GM12872 (cell line): ENCODE results near the gene EVA1C.

Experiments used
- CTCF ChIP-seq: IDR thresholded peaks from 3 replicates; pipeline ENCODE4 v1.5.1; 2011; ENCODE audit warnings: low read depth, mild to moderate bottlenecking, low read length, moderate library complexity; ENCODE audit not compliant: insufficient read depth

EVA1C gene

GRCh38 chr21:32455548-32455947 is 43.0 kb downstream of the EVA1C start:
- TF ChIP-seq CTCF, result no peak

GRCh38 chr21:32456497-32456918 is 44.0 kb downstream of the EVA1C start:
- no peak for TF ChIP-seq CTCF

- no peak for TF ChIP-seq CTCF
Measured at GRCh38 chr21:32457360-32457840, 44.9 kb downstream of the EVA1C start.

GRCh38 chr21:32457962-32458361 is 45.5 kb downstream of the EVA1C start:
- no peak for TF ChIP-seq CTCF

GRCh38 chr21:32459972-32460371 is 47.5 kb downstream of the EVA1C start:
- no peak for TF ChIP-seq CTCF

- no peak for TF ChIP-seq CTCF
Measured at GRCh38 chr21:32461503-32461902, 49.0 kb downstream of the EVA1C start.

- no peak for TF ChIP-seq CTCF
Measured at GRCh38 chr21:32463367-32463766, 50.9 kb downstream of the EVA1C start.

GRCh38 chr21:32463889-32464300 is 51.4 kb downstream of the EVA1C start:
- TF ChIP-seq CTCF, result no peak
